Measurements from ENCODE around the gene GADD45A. TPM values are rescaled to one million over a fixed set of nuclear protein-coding genes. Genes with fewer than 3 reads are reported as not detected.

GADD45A gene
- total RNA-seq, 1 donor from 2014 or later: 11.0 TPM

DNA sequence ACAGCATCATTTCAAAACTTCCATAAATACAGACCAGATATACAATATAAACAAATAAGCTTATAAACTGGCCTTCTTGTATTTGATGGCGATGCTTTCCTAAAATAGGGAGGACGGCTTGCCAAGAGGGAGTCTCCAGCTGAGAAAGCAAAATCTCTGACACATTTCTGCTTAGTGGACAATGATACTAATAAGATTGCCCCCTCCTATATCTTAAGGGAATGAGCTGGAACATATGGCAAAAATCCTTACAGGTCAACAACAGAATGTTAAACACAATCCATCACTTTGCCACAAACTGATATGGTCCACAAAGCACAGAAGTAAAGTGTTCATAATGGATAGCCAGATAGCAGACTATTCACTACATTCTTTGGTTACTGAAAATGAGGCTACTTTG is 7.1 kb upstream of the GADD45A start:
- no peaks in the 10 kb centered on the region for H3K9me3 ChIP-seq (ENCODE audit: control insufficient read depth in 3 of 3, low read length in 3 of 3)
- H3K9ac ChIP-seq (ENCODE audit: low read depth in 1 of 3, low read length in 3 of 3): no peak overlapping the region
- no peaks in the 10 kb centered on the region for H3K36me3 ChIP-seq (ENCODE audit: control insufficient read depth in 3 of 3, insufficient read depth in 3 of 3, low read length in 3 of 3)
- no peak overlapping the region for H3K27ac ChIP-seq (ENCODE audit: low read depth, low read length)
- peaks cover 9 to 11% (median 9%) of the 10 kb centered on the region in 3 donors for H3K4me1 ChIP-seq (ENCODE audit: control insufficient read depth in 3 of 3, insufficient read depth in 3 of 3, low read length in 3 of 3)
- no peaks in the 10 kb centered on the region for H3K27me3 ChIP-seq (ENCODE audit: control insufficient read depth in 3 of 3, insufficient read depth in 3 of 3, low read length in 3 of 3)
- H3K4me3 ChIP-seq (ENCODE audit: low read length in 3 of 3): no peak overlapping the region

DNA sequence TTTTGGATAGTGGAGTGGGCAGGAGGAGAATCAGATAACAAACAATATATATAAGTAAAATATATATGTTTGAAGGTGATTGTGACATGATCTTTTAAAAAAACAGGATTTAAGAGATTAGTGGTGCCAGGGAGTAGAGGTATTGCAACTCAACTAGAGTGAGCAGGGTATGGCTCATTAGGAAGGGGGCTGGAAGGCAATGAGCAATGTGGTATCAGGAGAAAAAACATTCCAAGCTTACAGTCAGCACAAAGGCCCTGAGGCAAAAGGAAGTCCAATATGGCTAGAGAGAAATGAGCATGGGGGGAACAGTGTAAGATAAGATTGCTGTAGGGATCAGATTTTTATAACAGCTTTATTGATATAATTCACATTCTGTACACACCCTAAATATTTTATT is 5.3 kb upstream of the GADD45A start:
- Histone ChIP-seq H3K36me3 (ENCODE audit: control insufficient read depth in 3 of 3, insufficient read depth in 3 of 3, low read length in 3 of 3) (no peaks in the 10 kb centered on the region), H3K27me3 (ENCODE audit: control insufficient read depth in 3 of 3, insufficient read depth in 3 of 3, low read length in 3 of 3) (no peaks in the 10 kb centered on the region), H3K4me3 (ENCODE audit: low read length in 3 of 3) (no peak overlapping the region), H3K27ac (ENCODE audit: low read depth, low read length) (no peak overlapping the region), H3K9me3 (ENCODE audit: control insufficient read depth in 3 of 3, low read length in 3 of 3) (no peaks in the 10 kb centered on the region), H3K9ac (ENCODE audit: low read depth in 1 of 3, low read length in 3 of 3) (no peak overlapping the region), H3K4me1 (ENCODE audit: control insufficient read depth in 3 of 3, insufficient read depth in 3 of 3, low read length in 3 of 3) (peaks cover 9 to 12% (median 11%) of the 10 kb centered on the region in 3 donors)

- no peaks in the 10 kb centered on the region for H3K27me3 ChIP-seq (ENCODE audit: control insufficient read depth in 3 of 3, insufficient read depth in 3 of 3, low read length in 3 of 3)
- H3K9me3 ChIP-seq (ENCODE audit: control insufficient read depth in 3 of 3, low read length in 3 of 3): no peaks in the 10 kb centered on the region
- H3K4me3 ChIP-seq (ENCODE audit: low read length in 3 of 3): no peak overlapping the region
- no peak overlapping the region for H3K9ac ChIP-seq (ENCODE audit: low read depth in 1 of 3, low read length in 3 of 3)
- H3K36me3 ChIP-seq (ENCODE audit: control insufficient read depth in 3 of 3, insufficient read depth in 3 of 3, low read length in 3 of 3): no peaks in the 10 kb centered on the region
- peaks cover 5 to 9% (median 6%) of the 10 kb centered on the region in 3 donors for H3K4me1 ChIP-seq (ENCODE audit: control insufficient read depth in 3 of 3, insufficient read depth in 3 of 3, low read length in 3 of 3)
- H3K27ac ChIP-seq (ENCODE audit: low read depth, low read length): no peak overlapping the region
These were observed 4.5 kb upstream of the GADD45A start for GRCh38 chr1:67680486-67680885.

DNA sequence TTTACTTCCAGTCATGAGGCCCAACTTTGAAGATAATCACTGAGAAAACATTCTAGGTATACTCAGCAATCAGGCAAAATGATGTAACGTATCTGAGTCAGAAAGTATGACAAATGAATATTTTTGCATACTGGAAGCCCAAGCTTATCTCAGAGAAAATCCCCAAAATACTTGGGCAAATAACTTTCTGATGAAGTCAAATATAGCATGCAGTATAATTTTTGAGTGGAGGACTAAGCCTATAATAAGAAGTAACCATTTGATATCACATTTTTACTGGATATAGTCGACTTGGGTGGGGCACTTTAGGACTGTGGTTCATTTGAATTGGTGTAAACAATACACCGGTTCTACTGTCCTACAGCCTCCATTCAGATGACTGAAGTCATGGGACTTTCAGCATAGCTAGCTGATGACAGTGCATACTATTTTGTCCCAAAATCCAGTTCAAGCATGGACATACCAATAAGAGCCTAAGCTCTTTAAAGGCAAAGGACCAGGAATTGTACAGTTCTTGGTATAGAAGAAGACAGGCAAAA is 2.3 kb upstream of the GADD45A start:
- Histone ChIP-seq H3K27ac (ENCODE audit: low read depth, low read length) (no peak overlapping the region), H3K9me3 (ENCODE audit: control insufficient read depth in 3 of 3, low read length in 3 of 3) (no peaks in the 10 kb centered on the region), H3K4me3 (ENCODE audit: low read length in 3 of 3) (no peak overlapping the region), H3K36me3 (ENCODE audit: control insufficient read depth in 3 of 3, insufficient read depth in 3 of 3, low read length in 3 of 3) (peaks cover 0 to 3% (median 2%) of the 10 kb centered on the region in 3 donors), H3K27me3 (ENCODE audit: control insufficient read depth in 3 of 3, insufficient read depth in 3 of 3, low read length in 3 of 3) (no peaks in the 10 kb centered on the region), H3K9ac (ENCODE audit: low read depth in 1 of 3, low read length in 3 of 3) (no peak overlapping the region), H3K4me1 (ENCODE audit: control insufficient read depth in 3 of 3, insufficient read depth in 3 of 3, low read length in 3 of 3) (peaks cover 16 to 20% (median 20%) of the 10 kb centered on the region in 3 donors)

- no peak overlapping the region for H3K9ac ChIP-seq (ENCODE audit: low read depth in 1 of 3, low read length in 3 of 3)
- H3K27me3 ChIP-seq (ENCODE audit: control insufficient read depth in 3 of 3, insufficient read depth in 3 of 3, low read length in 3 of 3): no peaks in the 10 kb centered on the region
- H3K27ac ChIP-seq (ENCODE audit: low read depth, low read length): peak overlapping the region; percentile 98
These were observed 1.7 kb upstream of the GADD45A start for GRCh38 chr1:67683316-67683715.

DNA sequence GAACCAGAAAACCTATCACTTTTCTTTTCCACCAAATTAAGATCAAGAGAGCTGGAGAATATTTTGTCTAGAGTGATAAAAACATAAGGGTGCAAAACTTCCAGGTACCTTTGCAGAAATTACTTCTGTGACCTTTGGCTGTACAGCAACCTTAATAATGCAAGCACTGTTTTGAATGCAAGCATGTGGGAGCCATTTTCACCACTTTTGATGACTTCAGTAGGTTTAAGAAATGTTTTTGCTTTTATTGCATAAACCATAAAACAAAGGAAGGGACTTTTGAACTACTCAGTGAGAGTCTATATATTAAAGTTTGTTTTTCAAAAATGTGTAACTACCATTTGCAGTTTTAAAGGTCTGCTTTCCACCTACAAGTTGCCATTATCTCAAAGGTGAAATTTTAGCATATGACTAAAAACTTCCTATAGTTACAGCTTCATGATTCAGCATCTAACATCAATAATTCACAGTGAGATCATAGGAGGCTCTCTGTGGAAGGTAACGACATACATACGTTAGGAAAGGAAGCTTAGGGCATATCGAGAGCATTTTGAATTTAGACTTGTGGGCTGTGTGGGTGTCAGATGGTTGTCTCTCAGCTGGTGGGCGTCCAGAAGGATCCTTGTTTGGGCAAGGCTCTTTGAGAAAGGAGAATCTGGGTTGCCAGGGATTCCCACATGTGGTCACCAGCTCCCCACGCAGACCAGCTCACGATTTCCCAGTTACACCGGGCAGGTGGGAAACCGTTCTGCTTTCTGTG is 1.1 kb upstream of the GADD45A start:
- Histone ChIP-seq H3K9me3 (ENCODE audit: control insufficient read depth in 3 of 3, low read length in 3 of 3) (no peaks in the 10 kb centered on the region), H3K9ac (ENCODE audit: low read depth in 1 of 3, low read length in 3 of 3) (peak overlapping the region; percentile 47 to 72 (median 66)), H3K27ac (ENCODE audit: low read depth, low read length) (peak overlapping the region; percentile 98), H3K4me3 (ENCODE audit: low read length in 3 of 3) (peak overlapping the region in 2 of 3 donors; percentile 52 to 59), H3K36me3 (ENCODE audit: control insufficient read depth in 3 of 3, insufficient read depth in 3 of 3, low read length in 3 of 3) (peaks cover 0 to 15% (median 7%) of the 10 kb centered on the region in 3 donors), H3K27me3 (ENCODE audit: control insufficient read depth in 3 of 3, insufficient read depth in 3 of 3, low read length in 3 of 3) (no peaks in the 10 kb centered on the region), H3K4me1 (ENCODE audit: control insufficient read depth in 3 of 3, insufficient read depth in 3 of 3, low read length in 3 of 3) (peaks cover 16 to 26% (median 23%) of the 10 kb centered on the region in 3 donors)

More at GRCh38 chr1:67683316-67683715, 1.7 kb upstream of the GADD45A start:
- peaks cover 16 to 23% (median 22%) of the 10 kb centered on the region in 3 donors for H3K4me1 ChIP-seq (ENCODE audit: control insufficient read depth in 3 of 3, insufficient read depth in 3 of 3, low read length in 3 of 3)
- no peak overlapping the region for H3K4me3 ChIP-seq (ENCODE audit: low read length in 3 of 3)
- peaks cover 0 to 9% (median 4%) of the 10 kb centered on the region in 3 donors for H3K36me3 ChIP-seq (ENCODE audit: control insufficient read depth in 3 of 3, insufficient read depth in 3 of 3, low read length in 3 of 3)
- no peaks in the 10 kb centered on the region for H3K9me3 ChIP-seq (ENCODE audit: control insufficient read depth in 3 of 3, low read length in 3 of 3)

GRCh38 chr1:67684526-67685066 is 405 bp upstream of the GADD45A start:
- H3K9me3 ChIP-seq (ENCODE audit: control insufficient read depth in 3 of 3, low read length in 3 of 3): no peaks in the 10 kb centered on the region
- peaks cover 16 to 26% (median 23%) of the 10 kb centered on the region in 3 donors for H3K4me1 ChIP-seq (ENCODE audit: control insufficient read depth in 3 of 3, insufficient read depth in 3 of 3, low read length in 3 of 3)
- H3K36me3 ChIP-seq (ENCODE audit: control insufficient read depth in 3 of 3, insufficient read depth in 3 of 3, low read length in 3 of 3): peaks cover 0 to 21% (median 7%) of the 10 kb centered on the region in 3 donors
- no peaks in the 10 kb centered on the region for H3K27me3 ChIP-seq (ENCODE audit: control insufficient read depth in 3 of 3, insufficient read depth in 3 of 3, low read length in 3 of 3)
- peak overlapping the region; percentile 47 to 72 (median 66) for H3K9ac ChIP-seq (ENCODE audit: low read depth in 1 of 3, low read length in 3 of 3)
- peak overlapping the region; percentile 28 to 59 (median 52) for H3K4me3 ChIP-seq (ENCODE audit: low read length in 3 of 3)
- H3K27ac ChIP-seq (ENCODE audit: low read depth, low read length): peak overlapping the region; percentile 98

GRCh38 chr1:67685558-67686266 is 711 bp downstream of the GADD45A start:
- Histone ChIP-seq H3K9ac (ENCODE audit: low read depth in 1 of 3, low read length in 3 of 3) (peak overlapping the region; percentile 94 to 96 (median 94)), H3K9me3 (ENCODE audit: control insufficient read depth in 3 of 3, low read length in 3 of 3) (no peaks in the 10 kb centered on the region), H3K27me3 (ENCODE audit: control insufficient read depth in 3 of 3, insufficient read depth in 3 of 3, low read length in 3 of 3) (no peaks in the 10 kb centered on the region), H3K36me3 (ENCODE audit: control insufficient read depth in 3 of 3, insufficient read depth in 3 of 3, low read length in 3 of 3) (peaks cover 0 to 25% (median 7%) of the 10 kb centered on the region in 3 donors), H3K4me3 (ENCODE audit: low read length in 3 of 3) (peak overlapping the region; percentile 88 to 93 (median 89)), H3K4me1 (ENCODE audit: control insufficient read depth in 3 of 3, insufficient read depth in 3 of 3, low read length in 3 of 3) (peaks cover 16 to 26% (median 23%) of the 10 kb centered on the region in 3 donors), H3K27ac (ENCODE audit: low read depth, low read length) (peak overlapping the region; percentile 98)

DNA sequence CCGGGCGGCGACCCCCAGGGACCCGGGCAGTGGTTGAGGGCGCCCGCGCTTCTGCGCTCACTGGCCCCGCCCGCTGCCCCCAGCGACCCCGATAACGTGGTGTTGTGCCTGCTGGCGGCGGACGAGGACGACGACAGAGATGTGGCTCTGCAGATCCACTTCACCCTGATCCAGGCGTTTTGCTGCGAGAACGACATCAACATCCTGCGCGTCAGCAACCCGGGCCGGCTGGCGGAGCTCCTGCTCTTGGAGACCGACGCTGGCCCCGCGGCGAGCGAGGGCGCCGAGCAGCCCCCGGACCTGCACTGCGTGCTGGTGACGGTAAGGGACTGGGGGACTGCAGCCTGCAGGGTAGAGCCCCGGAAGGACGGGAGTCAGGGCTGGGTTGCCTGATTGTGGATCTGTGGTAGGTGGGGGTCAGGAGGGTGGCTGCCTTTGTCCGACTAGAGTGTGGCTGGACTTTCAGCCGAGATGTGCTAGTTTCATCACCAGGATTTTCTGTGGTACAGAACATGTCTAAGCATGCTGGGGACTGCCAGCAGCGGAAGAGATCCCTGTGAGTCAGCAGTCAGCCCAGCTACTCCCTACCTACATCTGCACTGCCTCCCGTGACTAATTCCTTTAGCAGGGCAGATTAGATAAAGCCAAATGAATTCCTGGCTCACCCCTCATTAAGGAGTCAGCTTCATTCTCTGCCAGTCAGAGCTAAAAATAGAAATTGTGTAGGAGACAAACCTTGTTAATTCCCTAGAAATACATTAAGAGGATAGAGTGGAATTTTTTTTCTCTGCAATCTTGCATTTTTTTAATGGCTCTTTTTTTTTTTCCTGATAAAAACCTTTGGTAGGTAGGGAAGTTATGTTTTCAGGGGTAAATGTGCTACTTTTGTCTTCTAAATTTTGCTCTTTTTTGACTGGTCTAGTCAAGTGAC is 1.5 kb downstream of the GADD45A start:
- H3K4me3 ChIP-seq (ENCODE audit: low read length in 3 of 3): peak overlapping the region; percentile 88 to 93 (median 89)
- no peaks in the 10 kb centered on the region for H3K27me3 ChIP-seq (ENCODE audit: control insufficient read depth in 3 of 3, insufficient read depth in 3 of 3, low read length in 3 of 3)
- peak overlapping the region; percentile 94 to 96 (median 94) for H3K9ac ChIP-seq (ENCODE audit: low read depth in 1 of 3, low read length in 3 of 3)
- peak overlapping the region; percentile 98 for H3K27ac ChIP-seq (ENCODE audit: low read depth, low read length)
- H3K4me1 ChIP-seq (ENCODE audit: control insufficient read depth in 3 of 3, insufficient read depth in 3 of 3, low read length in 3 of 3): peaks cover 16 to 26% (median 23%) of the 10 kb centered on the region in 3 donors
- H3K9me3 ChIP-seq (ENCODE audit: control insufficient read depth in 3 of 3, low read length in 3 of 3): no peaks in the 10 kb centered on the region
- peaks cover 0 to 25% (median 7%) of the 10 kb centered on the region in 3 donors for H3K36me3 ChIP-seq (ENCODE audit: control insufficient read depth in 3 of 3, insufficient read depth in 3 of 3, low read length in 3 of 3)
